Keratinocyte (primary cell): ENCODE measurements around the gene METTL22. TPM values are rescaled to one million over a fixed set of nuclear protein-coding genes. Genes with fewer than 3 reads are reported as not detected.
A peak's percentile ranks its signal among the peaks of the same experiment; 100 is the strongest.

ENCODE experiments used
- DNase-seq: peaks from one replicate; pipeline ENCODE4 v3.0.0-alpha.2; 2011; ENCODE audit warnings: low read depth, missing footprints, low spot score
- FAIRE-seq: peaks from 2 replicates; lab custom pipeline; 2011; peaks lifted over from hg19 to GRCh38; lab: Jason Lieb, UNC
- H2AFZ ChIP-seq: 2 replicates; pipeline ENCODE4 v1.6.0; 2012; ENCODE audit warnings: low read length, control low read depth, inconsistent platforms; ENCODE audit not compliant: control insufficient read depth
- H3K27ac ChIP-seq: 2 replicates; pipeline ENCODE4 v1.5.1; 2011; ENCODE audit warnings: low read length; ENCODE audit not compliant: control insufficient read depth, insufficient read depth
- H3K27me3 ChIP-seq: 3 replicates; pipeline ENCODE4 v1.6.0; 2011; ENCODE audit warnings: low read length; ENCODE audit not compliant: control insufficient read depth, insufficient read depth; ENCODE audit errors: extremely low read depth
- H3K36me3 ChIP-seq, 2 experiments: 2 replicates in 1 of 2; 3 replicates in 1 of 2; pipeline ENCODE4 v1.5.1; 2011; ENCODE audit warnings: low read length in 2 of 2, mild to moderate bottlenecking in 1 of 2; ENCODE audit not compliant: control insufficient read depth in 2 of 2, insufficient read depth in 2 of 2; ENCODE audit errors: extremely low read depth in 1 of 2
- H3K4me1 ChIP-seq: 3 replicates; pipeline ENCODE4 v1.5.1; 2011; ENCODE audit warnings: low read length; ENCODE audit not compliant: control insufficient read depth, insufficient read depth; ENCODE audit errors: extremely low read depth
- H3K4me2 ChIP-seq: 3 replicates; pipeline ENCODE4 v1.6.0; 2011; ENCODE audit warnings: low read depth, low read length; ENCODE audit not compliant: control insufficient read depth, insufficient read depth; ENCODE audit errors: extremely low read depth
- H3K4me3 ChIP-seq, 3 experiments: fragments of 200-600 bp in 1 of 3; sonication (generic) in 1 of 3; 2 replicates in 2 of 3; 3 replicates in 1 of 3; pipeline ENCODE4 v1.5.1; 2011 to 2016; ENCODE audit warnings: low read length in 3 of 3, mild to moderate bottlenecking in 3 of 3, control low read depth in 2 of 3, inconsistent platforms in 1 of 3, low read depth in 1 of 3, mixed read lengths in 1 of 3, mixed run types in 1 of 3, moderate library complexity in 1 of 3; ENCODE audit not compliant: control insufficient read depth in 2 of 3, insufficient read depth in 2 of 3; ENCODE audit errors: extremely low read depth in 1 of 3
- H3K79me2 ChIP-seq: 2 replicates; pipeline ENCODE4 v1.6.0; 2012; ENCODE audit warnings: low read length; ENCODE audit not compliant: control insufficient read depth, insufficient read depth
- H3K9ac ChIP-seq: 3 replicates; pipeline ENCODE4 v1.6.0; 2011; ENCODE audit warnings: low read length; ENCODE audit not compliant: control insufficient read depth, insufficient read depth; ENCODE audit errors: extremely low read depth
- H3K9me1 ChIP-seq: 3 replicates; pipeline ENCODE4 v1.6.0; 2011; ENCODE audit warnings: low read length; ENCODE audit not compliant: control insufficient read depth, insufficient read depth; ENCODE audit errors: extremely low read depth
- H3K9me3 ChIP-seq: 2 replicates; pipeline ENCODE4 v1.5.1; 2012; ENCODE audit warnings: low read depth, low read length; ENCODE audit not compliant: control insufficient read depth
- H4K20me1 ChIP-seq: 3 replicates; pipeline ENCODE4 v1.6.0; 2011; ENCODE audit warnings: low read length; ENCODE audit not compliant: control insufficient read depth, insufficient read depth; ENCODE audit errors: extremely low read depth
- EZH2 ChIP-seq: IDR thresholded peaks from one replicate; pipeline ENCODE4 v1.6.1; 2012; ENCODE audit warnings: inconsistent platforms, mild to moderate bottlenecking, low read length, moderate library complexity
- dilution Hi-C: fragments of 300-500 bp; cut with MboI; formaldehyde crosslinking; loops from one replicate; pipeline ENCODE4 v1.7.0; 2020; ENCODE audit warnings: low sequenced_read_pairs; ENCODE audit not compliant: extremely low pct_ligation_motif_present
- polyA minus RNA-seq, 3 experiments: library from RNA; depleted of rRNA, polyadenylated mRNA; stranded (reverse); fragments of >200 nt; gene quantifications; 1 replicate in 1 of 3; 2 replicates in 1 of 3; 3 replicates in 1 of 3; pipeline ENCODE4 v1.2.3, GENCODE V29; 2011
- polyA plus RNA-seq, 5 experiments: library from polyadenylated mRNA; depleted of rRNA in 3 of 5; stranded (reverse) in 3 of 5; stranded (forward) in 1 of 5; unstranded in 1 of 5; fragments of >200 nt; gene quantifications; 1 replicate in 1 of 5; 2 replicates in 3 of 5; 3 replicates in 1 of 5; pipeline versions ENCODE4 v1.2.1 to v1.2.3, GENCODE V29; 2011 to 2012; ENCODE audit warnings: missing spikeins in 2 of 5, low read depth in 1 of 5, low replicate concordance in 1 of 5
- TF ChIP-seq, protein P1 (sequence below), 3 experiments: IDR thresholded peaks in 1 of 3; conservative IDR thresholded peaks in 1 of 3; optimal IDR thresholded peaks in 1 of 3; 2 replicates in 2 of 3; 3 replicates in 1 of 3; pipeline versions ENCODE3 to v1.5.1; 2011; ENCODE audit warnings: low read length in 3 of 3, mild to moderate bottlenecking in 3 of 3, moderate library complexity in 2 of 3, control low read depth in 1 of 3, inconsistent platforms in 1 of 3; ENCODE audit not compliant: insufficient read depth in 2 of 3; ENCODE audit errors: extremely low read depth in 1 of 3

The METTL22 gene
- polyA plus RNA-seq, result 21.9 to 33.1 TPM (median 31.1 TPM) in 3 replicates
- polyA plus RNA-seq (2011; ENCODE audit: low read depth), result 10.5 TPM
- polyA plus RNA-seq (2011; cell fraction: cytosol; rRNA removed), result 18.5 and 27.3 TPM in 2 replicates
- polyA plus RNA-seq (2011; cell fraction: nucleus; rRNA removed), result 58.8 and 67.5 TPM in 2 replicates
- 13.2 and 18.5 TPM in 2 replicates for polyA plus RNA-seq (2012; ENCODE audit: low replicate concordance)
- polyA minus RNA-seq, result 39.2 to 82.0 TPM (median 43.8 TPM) in 3 replicates
- 49.3 TPM for polyA minus RNA-seq (2011; cell fraction: cytosol; rRNA and poly(A)+ RNA removed)
- 25.0 and 25.1 TPM in 2 replicates for polyA minus RNA-seq (2011; cell fraction: nucleus; rRNA and poly(A)+ RNA removed)

- H4K20me1 ChIP-seq, result peaks cover 3% of the 10 kb centered on the region
Measured at GRCh38 chr16:8621572-8622314, at the start of gene METTL22. Gene METTL22 (plus strand): TSS chr16:8621698. CDS start chr16:8625666, 3,968 bp downstream.

DNA sequence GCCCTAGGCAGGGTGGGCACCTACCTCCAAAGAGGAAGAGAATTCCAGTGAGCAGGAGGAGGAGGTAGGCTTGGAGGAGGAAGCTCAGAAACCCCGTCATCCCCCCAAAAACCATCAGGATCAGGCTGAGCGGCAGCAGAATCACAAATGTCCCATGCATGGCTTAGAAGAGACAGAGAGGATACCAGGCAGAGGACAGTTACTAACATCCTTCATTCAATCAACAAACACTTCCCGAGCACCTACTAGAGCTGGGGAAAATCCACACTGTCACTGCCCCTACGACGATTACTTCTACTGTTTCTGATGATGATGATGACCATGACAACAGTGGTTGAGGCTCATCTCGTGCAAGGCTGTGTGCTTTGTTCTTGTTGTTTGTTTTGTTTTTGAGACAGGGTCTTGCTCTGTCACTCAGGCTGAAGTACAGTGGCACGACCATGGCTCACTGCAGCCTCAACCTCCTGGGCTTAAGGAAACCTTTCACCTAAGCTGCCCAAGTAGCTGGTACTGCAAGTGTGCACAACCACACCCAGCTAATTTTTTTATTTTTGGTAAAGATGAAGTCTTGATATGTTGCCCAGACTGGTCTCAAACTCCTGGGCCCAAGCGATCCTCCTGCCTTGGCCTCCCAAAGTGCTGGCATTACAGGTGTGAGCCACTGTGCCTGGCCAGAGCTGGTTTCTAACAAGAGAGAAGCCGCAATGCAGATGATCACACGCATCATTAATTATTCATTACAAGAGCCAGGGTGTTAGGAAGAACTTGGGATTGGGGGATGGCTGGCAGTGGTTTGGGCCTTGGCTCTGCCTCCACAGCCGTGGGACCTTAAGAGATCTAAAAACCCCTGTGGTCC is 49.2 kb upstream of the METTL22 start:
- FAIRE-seq, result no peak
- Histone ChIP-seq H2AFZ (no peak overlapping the region), H3K36me3 (no peaks in the 10 kb centered on the region), H3K9ac (no peak overlapping the region), H4K20me1 (no peaks in the 10 kb centered on the region), H3K27ac (no peak overlapping the region), H3K9me3 (no peaks in the 10 kb centered on the region), H3K79me2 (no peaks in the 10 kb centered on the region), H3K4me1 (peaks cover 4% of the 10 kb centered on the region), H3K9me1 (no peaks in the 10 kb centered on the region), H3K4me2 (no peak overlapping the region), H3K4me3 (no peak overlapping the region), H3K27me3 (peaks cover 5% of the 10 kb centered on the region)
- TF ChIP-seq, protein P1, sequence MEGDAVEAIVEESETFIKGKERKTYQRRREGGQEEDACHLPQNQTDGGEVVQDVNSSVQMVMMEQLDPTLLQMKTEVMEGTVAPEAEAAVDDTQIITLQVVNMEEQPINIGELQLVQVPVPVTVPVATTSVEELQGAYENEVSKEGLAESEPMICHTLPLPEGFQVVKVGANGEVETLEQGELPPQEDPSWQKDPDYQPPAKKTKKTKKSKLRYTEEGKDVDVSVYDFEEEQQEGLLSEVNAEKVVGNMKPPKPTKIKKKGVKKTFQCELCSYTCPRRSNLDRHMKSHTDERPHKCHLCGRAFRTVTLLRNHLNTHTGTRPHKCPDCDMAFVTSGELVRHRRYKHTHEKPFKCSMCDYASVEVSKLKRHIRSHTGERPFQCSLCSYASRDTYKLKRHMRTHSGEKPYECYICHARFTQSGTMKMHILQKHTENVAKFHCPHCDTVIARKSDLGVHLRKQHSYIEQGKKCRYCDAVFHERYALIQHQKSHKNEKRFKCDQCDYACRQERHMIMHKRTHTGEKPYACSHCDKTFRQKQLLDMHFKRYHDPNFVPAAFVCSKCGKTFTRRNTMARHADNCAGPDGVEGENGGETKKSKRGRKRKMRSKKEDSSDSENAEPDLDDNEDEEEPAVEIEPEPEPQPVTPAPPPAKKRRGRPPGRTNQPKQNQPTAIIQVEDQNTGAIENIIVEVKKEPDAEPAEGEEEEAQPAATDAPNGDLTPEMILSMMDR (optimal IDR thresholded peaks at IDR 0.05 in 1 of 3, IDR thresholded peaks at IDR 0.05 in 1 of 3, conservative IDR thresholded peaks at IDR 0.05 in 1 of 3; ENCODE audit: extremely low read depth in 1 of 3, insufficient read depth in 2 of 3, low read length in 3 of 3), result no peak
- TF ChIP-seq EZH2, result no peak
- dilution Hi-C loops, result no loop called here
- DNase-seq, result no peak

More at GRCh38 chr16:8621572-8622314, at the start of gene METTL22:
- Histone ChIP-seq H3K4me3 (peak within 1 kb of the TSS; percentile 69 to 90 (median 75)), H3K36me3 (peaks cover 4 to 18% of the 10 kb centered on the region in 2 experiments), H3K27ac (peak within 1 kb of the TSS; percentile 99), H2AFZ (peak within 1 kb of the TSS; percentile 70), H3K79me2 (peaks cover 43% of the 10 kb centered on the region), H3K4me1 (peaks cover 36% of the 10 kb centered on the region), H3K27me3 (no peaks in the 10 kb centered on the region), H3K9ac (peak within 1 kb of the TSS; percentile 100), H3K9me1 (no peaks in the 10 kb centered on the region), H3K4me2 (peak within 1 kb of the TSS; percentile 98), H3K9me3 (no peaks in the 10 kb centered on the region)
- TF ChIP-seq, protein P1 (optimal IDR thresholded peaks at IDR 0.05 in 1 of 3, IDR thresholded peaks at IDR 0.05 in 1 of 3, conservative IDR thresholded peaks at IDR 0.05 in 1 of 3; ENCODE audit: extremely low read depth in 1 of 3, insufficient read depth in 2 of 3, low read length in 3 of 3), result no peak
- no peak for TF ChIP-seq EZH2
- dilution Hi-C loops, result no loop called here
- DNase-seq (peak; percentile 44), FAIRE-seq (no peak)
